Smooth muscle cell (in vitro differentiated cells): ENCODE data around the gene UNC50. TPM values are rescaled to one million over a fixed set of nuclear protein-coding genes. Genes with fewer than 3 reads are reported as not detected.
"Not testable (repeated sequence)": the region's sequence is repeated elsewhere in the genome, so short reads cannot be mapped to it uniquely, and the experiment has no call there.

Experiments
- DNase-seq: peaks from one replicate; lab custom pipeline; 2025; ENCODE audit not compliant: unreplicated experiment; lab: John Stamatoyannopoulos, UW
- H2AFZ ChIP-seq: fragments of 200-600 bp; sonication (generic); 2 replicates; pipeline ENCODE4 v1.6.0; 2016; ENCODE audit warnings: antibody characterized with exemption, low read depth, mild to moderate bottlenecking
- H3F3A ChIP-seq: fragments of 200-600 bp; sonication (generic); 2 replicates; pipeline ENCODE4 v1.6.0; 2017; ENCODE audit warnings: antibody characterized with exemption, low read depth
- H3K27ac ChIP-seq: fragments of 200-600 bp; sonication (generic); 2 replicates; pipeline ENCODE4 v1.5.1; 2016; ENCODE audit warnings: low read depth, mild to moderate bottlenecking
- H3K27me3 ChIP-seq: fragments of 200-600 bp; sonication (generic); 2 replicates; pipeline ENCODE4 v1.6.1; 2016; ENCODE audit warnings: low read depth, mild to moderate bottlenecking
- H3K36me3 ChIP-seq: fragments of 200-600 bp; sonication (generic); 2 replicates; pipeline ENCODE4 v1.5.1; 2016; ENCODE audit warnings: low read depth
- H3K4me1 ChIP-seq: fragments of 200-600 bp; sonication (generic); 2 replicates; pipeline ENCODE4 v1.5.1; 2016; ENCODE audit warnings: low read depth
- H3K4me2 ChIP-seq: fragments of 200-600 bp; sonication (generic); 2 replicates; pipeline ENCODE4 v1.6.0; 2016; ENCODE audit warnings: mild to moderate bottlenecking
- H3K4me3 ChIP-seq: fragments of 200-600 bp; sonication (generic); 2 replicates; pipeline ENCODE4 v1.5.1; 2016; ENCODE audit warnings: mild to moderate bottlenecking
- H3K79me2 ChIP-seq: fragments of 200-600 bp; sonication (generic); 2 replicates; pipeline ENCODE4 v1.6.0; 2016; ENCODE audit warnings: low read depth, mild to moderate bottlenecking
- H3K9ac ChIP-seq: fragments of 200-600 bp; sonication (generic); 2 replicates; pipeline ENCODE4 v1.6.0; 2016; ENCODE audit warnings: low read depth
- H3K9me3 ChIP-seq: fragments of 200-600 bp; sonication (generic); replicated peaks from 2 replicates; pipeline ENCODE4 v1.5.1; 2016; ENCODE audit warnings: low read depth
- H4K20me1 ChIP-seq: fragments of 200-600 bp; sonication (generic); 2 replicates; pipeline ENCODE4 v1.6.0; 2016; ENCODE audit warnings: low read depth
- CTCF ChIP-seq: fragments of 200-600 bp; sonication (generic); IDR thresholded peaks from 2 replicates; pipeline ENCODE4 v1.5.1; 2017; ENCODE audit warnings: borderline replicate concordance, mild to moderate bottlenecking, antibody characterized with exemption; ENCODE audit not compliant: insufficient read depth, poor library complexity, severe bottlenecking
- WGBS: methylation state at CpG from one replicate; pipeline ENCODE4 v1.1.7; 2016; ENCODE audit warnings: low lambda C conversion rate; 5-methylcytosine and 5-hydroxymethylcytosine counted together
- polyA plus RNA-seq: library from polyadenylated mRNA; unstranded; fragments of >200 nt; fragmentation: Nextera tagmentation; extraction: Ambion mirVana; gene quantifications from 2 replicates; pipeline ENCODE4 v1.2.1, GENCODE V29; 2016
- total RNA-seq: library from RNA; depleted of rRNA; stranded (reverse); fragments of >200 nt; gene quantifications from 2 replicates; pipeline ENCODE4 v1.2.3, GENCODE V29; 2014

The UNC50 gene
- total and polyA plus RNA-seq, 2 experiments from 2014 or later: 52.2 to 59.2 TPM

- Histone ChIP-seq H2AFZ (no peak overlapping the region), H3F3A (no peaks in the 10 kb centered on the region), H3K27ac (no peak overlapping the region), H3K27me3 (no peaks in the 10 kb centered on the region), H4K20me1 (no peaks in the 10 kb centered on the region), H3K36me3 (no peaks in the 10 kb centered on the region), H3K4me1 (no peaks in the 10 kb centered on the region), H3K9me3 (no peaks in the 10 kb centered on the region), H3K4me3 (no peak overlapping the region), H3K4me2 (no peak overlapping the region), H3K79me2 (no peaks in the 10 kb centered on the region), H3K9ac (no peak overlapping the region)
- TF ChIP-seq CTCF: no peak
- WGBS: 88% methylated on average over 3 of the region's 3 CpGs
- DNase-seq: no peak
Observed at GRCh38 chr2:98654699-98655495, 46.5 kb downstream of the UNC50 start.

GRCh38 chr2:98656800-98657199 is 48.4 kb downstream of the UNC50 start:
- H3K36me3 ChIP-seq: no peaks in the 10 kb centered on the region
- WGBS: 80% methylated on average over 4 of the region's 4 CpGs

GRCh38 chr2:98658816-98659490 is 50.6 kb downstream of the UNC50 start:
- no peaks in the 10 kb centered on the region for H3F3A ChIP-seq
- H3K4me2 ChIP-seq: no peak overlapping the region
- H3K79me2 ChIP-seq: no peaks in the 10 kb centered on the region
- no peaks in the 10 kb centered on the region for H3K4me1 ChIP-seq
- no peak for TF ChIP-seq CTCF
- H3K9ac ChIP-seq: no peak overlapping the region
- no peak overlapping the region for H2AFZ ChIP-seq
- no peak overlapping the region for H3K4me3 ChIP-seq
- H3K27ac ChIP-seq: no peak overlapping the region
- DNase-seq: no peak
- WGBS: 92% methylated on average over 4 of the region's 4 CpGs
- H3K27me3 ChIP-seq: no peaks in the 10 kb centered on the region
- no peaks in the 10 kb centered on the region for H4K20me1 ChIP-seq
- no peaks in the 10 kb centered on the region for H3K9me3 ChIP-seq
- no peaks in the 10 kb centered on the region for H3K36me3 ChIP-seq

More at GRCh38 chr2:98656800-98657199, 48.4 kb downstream of the UNC50 start:
- H3K27me3 ChIP-seq: no peaks in the 10 kb centered on the region
- no peaks in the 10 kb centered on the region for H3K79me2 ChIP-seq
- H4K20me1 ChIP-seq: no peaks in the 10 kb centered on the region
- no peak overlapping the region for H3K4me2 ChIP-seq
- no peaks in the 10 kb centered on the region for H3F3A ChIP-seq
- H2AFZ ChIP-seq: no peak overlapping the region
- TF ChIP-seq CTCF: no peak
- H3K27ac ChIP-seq: no peak overlapping the region
- H3K4me1 ChIP-seq: no peaks in the 10 kb centered on the region
- no peak for DNase-seq
- no peaks in the 10 kb centered on the region for H3K9me3 ChIP-seq
- no peak overlapping the region for H3K4me3 ChIP-seq
- no peak overlapping the region for H3K9ac ChIP-seq

- WGBS: 95% methylated on average over 3 of the region's 3 CpGs
Observed at GRCh38 chr2:98659491-98659840, 51.1 kb downstream of the UNC50 start.

More at GRCh38 chr2:98659491-98659840, 51.1 kb downstream of the UNC50 start:
- H3K9ac ChIP-seq, H3K79me2 ChIP-seq, H3K4me2 ChIP-seq, H3K4me3 ChIP-seq, H3K4me1 ChIP-seq, DNase-seq, H3K9me3 ChIP-seq, H4K20me1 ChIP-seq, H3K27ac ChIP-seq, H3K36me3 ChIP-seq, H3F3A ChIP-seq, H3K27me3 ChIP-seq, H2AFZ ChIP-seq: not testable (repeated sequence)
